ENCODE results near the gene KCTD13. TPM values are rescaled to one million over a fixed set of nuclear protein-coding genes. Genes with fewer than 3 reads are reported as not detected.
"Not testable (repeated sequence)": the region's sequence is repeated elsewhere in the genome, so short reads cannot be mapped to it uniquely, and the experiment has no call there.

Gene KCTD13
- total RNA-seq, 1 donor from 2014 or later: 58.2 TPM

DNA sequence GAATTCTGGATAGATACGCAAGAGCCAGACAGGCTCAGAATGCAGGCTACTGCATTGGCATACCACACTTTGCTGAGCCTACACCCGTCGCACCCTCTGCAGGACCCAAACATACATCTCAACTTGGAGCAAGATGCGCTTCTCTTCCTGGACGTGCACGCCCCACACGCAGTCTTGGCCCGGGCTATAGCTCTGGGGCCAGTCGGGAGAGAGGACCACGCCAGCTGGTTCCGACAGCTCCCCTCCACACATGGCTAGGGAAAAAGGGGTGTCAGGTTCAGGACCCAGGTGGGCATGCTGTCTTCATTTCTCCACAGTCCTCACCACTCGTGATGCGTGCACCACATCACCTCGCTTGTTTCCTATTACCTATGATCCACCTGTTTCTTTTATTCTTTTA is 47.9 kb downstream of the KCTD13 start:
- Mint-ChIP-seq H3K36me3 (ENCODE audit: low read depth) (no peaks in the 10 kb centered on the region), H3K4me1 (ENCODE audit: low read depth) (peaks cover 14% of the 10 kb centered on the region), H3K9me3 (no peaks in the 10 kb centered on the region), H3K27me3 (ENCODE audit: insufficient read depth) (peaks cover 28% of the 10 kb centered on the region), H3K27ac (no peak overlapping the region), H3K4me3 (no peak overlapping the region)
- intact Hi-C loops (cut with micrococcal nuclease): no loop called here
- no peak for DNase-seq (ENCODE audit: low spot score)

- H3K27ac Mint-ChIP-seq: no peak overlapping the region
- DNase-seq (ENCODE audit: low spot score): peak; percentile 59
- intact Hi-C loops (cut with micrococcal nuclease): loop anchor here (1.0 kb wide), 2 partner anchors 14 to 49 kb away; partner anchors contain the start of genes CDIPT and KCTD13
- H3K9me3 Mint-ChIP-seq: no peaks in the 10 kb centered on the region
- H3K27me3 Mint-ChIP-seq (ENCODE audit: insufficient read depth): peaks cover 28% of the 10 kb centered on the region
- H3K4me1 Mint-ChIP-seq (ENCODE audit: low read depth): peaks cover 14% of the 10 kb centered on the region
- no peaks in the 10 kb centered on the region for H3K36me3 Mint-ChIP-seq (ENCODE audit: low read depth)
- H3K4me3 Mint-ChIP-seq: peak overlapping the region; percentile 46
Observed at GRCh38 chr16:29877266-29877961, 48.6 kb downstream of the KCTD13 start.

GRCh38 chr16:29876594-29877249 is 49.3 kb downstream of the KCTD13 start:
- no peak overlapping the region for H3K27ac Mint-ChIP-seq
- no peaks in the 10 kb centered on the region for H3K36me3 Mint-ChIP-seq (ENCODE audit: low read depth)
- peak overlapping the region; percentile 72 for H3K4me3 Mint-ChIP-seq
- no peaks in the 10 kb centered on the region for H3K9me3 Mint-ChIP-seq
- H3K27me3 Mint-ChIP-seq (ENCODE audit: insufficient read depth): peaks cover 28% of the 10 kb centered on the region
- DNase-seq (ENCODE audit: low spot score): no peak
- intact Hi-C loops (cut with micrococcal nuclease): loop anchor here (1.0 kb wide), 3 partner anchors 13 to 50 kb away; partner anchors contain the start of genes ASPHD1, CDIPT and KCTD13
- H3K4me1 Mint-ChIP-seq (ENCODE audit: low read depth): peaks cover 14% of the 10 kb centered on the region

DNA sequence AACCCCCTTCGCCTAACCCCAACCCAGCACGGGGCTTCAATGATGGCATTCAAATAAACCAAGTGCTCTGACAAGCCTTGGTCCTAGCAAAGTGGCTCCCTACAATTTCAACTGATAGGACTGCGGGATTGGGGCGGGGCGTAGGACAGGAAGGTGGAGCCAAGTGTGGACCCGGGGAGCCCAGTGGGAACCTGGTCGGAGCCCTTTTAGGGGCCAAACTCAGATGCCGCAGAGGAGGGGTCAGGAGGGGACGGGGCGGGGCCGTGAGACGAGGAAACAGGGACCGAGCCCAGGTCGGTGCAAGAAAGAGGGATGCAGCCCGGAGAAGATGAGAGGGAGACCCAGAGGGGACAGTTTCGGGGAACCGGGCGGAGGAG is 49.8 kb downstream of the KCTD13 start:
- Mint-ChIP-seq H3K36me3 (ENCODE audit: low read depth) (no peaks in the 10 kb centered on the region), H3K9me3 (no peaks in the 10 kb centered on the region), H3K27ac (no peak overlapping the region), H3K27me3 (ENCODE audit: insufficient read depth) (peaks cover 28% of the 10 kb centered on the region), H3K4me3 (peak overlapping the region; percentile 72), H3K4me1 (ENCODE audit: low read depth) (peaks cover 14% of the 10 kb centered on the region)
- intact Hi-C loops (cut with micrococcal nuclease): loop anchor here (1.0 kb wide), 1 partner anchor 24 kb away; the partner anchor contains the start of gene ASPHD1
- no peak for DNase-seq (ENCODE audit: low spot score)

- H3K27ac Mint-ChIP-seq: no peak overlapping the region
- intact Hi-C loops (cut with micrococcal nuclease): no loop called here
- H3K4me1 Mint-ChIP-seq (ENCODE audit: low read depth): peaks cover 14% of the 10 kb centered on the region
- no peaks in the 10 kb centered on the region for H3K9me3 Mint-ChIP-seq
- H3K27me3 Mint-ChIP-seq (ENCODE audit: insufficient read depth): peaks cover 28% of the 10 kb centered on the region
- DNase-seq (ENCODE audit: low spot score): no peak
- no peak overlapping the region for H3K4me3 Mint-ChIP-seq
- no peaks in the 10 kb centered on the region for H3K36me3 Mint-ChIP-seq (ENCODE audit: low read depth)
Observed at GRCh38 chr16:29875206-29875605, 50.8 kb downstream of the KCTD13 start.

GRCh38 chr16:29873319-29873718 is 52.7 kb downstream of the KCTD13 start:
- peaks cover 14% of the 10 kb centered on the region for H3K4me1 Mint-ChIP-seq (ENCODE audit: low read depth)
- H3K36me3 Mint-ChIP-seq (ENCODE audit: low read depth): no peaks in the 10 kb centered on the region
- intact Hi-C loops (cut with micrococcal nuclease): no loop called here
- peaks cover 23% of the 10 kb centered on the region for H3K27me3 Mint-ChIP-seq (ENCODE audit: insufficient read depth)
- H3K27ac Mint-ChIP-seq: no peak overlapping the region
- no peak for DNase-seq (ENCODE audit: low spot score)
- H3K4me3 Mint-ChIP-seq: no peak overlapping the region
- no peaks in the 10 kb centered on the region for H3K9me3 Mint-ChIP-seq

- intact Hi-C loops (cut with micrococcal nuclease): no loop called here
- Mint-ChIP-seq H3K4me1 (ENCODE audit: low read depth) (peaks cover 8% of the 10 kb centered on the region), H3K27me3 (ENCODE audit: insufficient read depth) (peaks cover 12% of the 10 kb centered on the region), H3K4me3 (no peak overlapping the region), H3K36me3 (ENCODE audit: low read depth) (no peaks in the 10 kb centered on the region), H3K27ac (no peak overlapping the region), H3K9me3 (no peaks in the 10 kb centered on the region)
- DNase-seq (ENCODE audit: low spot score): no peak
Observed at GRCh38 chr16:29871822-29872546, 54.0 kb downstream of the KCTD13 start.

GRCh38 chr16:29869067-29869466 is 57.0 kb downstream of the KCTD13 start:
- not testable (repeated sequence) for H3K27me3 Mint-ChIP-seq (ENCODE audit: insufficient read depth)

DNA sequence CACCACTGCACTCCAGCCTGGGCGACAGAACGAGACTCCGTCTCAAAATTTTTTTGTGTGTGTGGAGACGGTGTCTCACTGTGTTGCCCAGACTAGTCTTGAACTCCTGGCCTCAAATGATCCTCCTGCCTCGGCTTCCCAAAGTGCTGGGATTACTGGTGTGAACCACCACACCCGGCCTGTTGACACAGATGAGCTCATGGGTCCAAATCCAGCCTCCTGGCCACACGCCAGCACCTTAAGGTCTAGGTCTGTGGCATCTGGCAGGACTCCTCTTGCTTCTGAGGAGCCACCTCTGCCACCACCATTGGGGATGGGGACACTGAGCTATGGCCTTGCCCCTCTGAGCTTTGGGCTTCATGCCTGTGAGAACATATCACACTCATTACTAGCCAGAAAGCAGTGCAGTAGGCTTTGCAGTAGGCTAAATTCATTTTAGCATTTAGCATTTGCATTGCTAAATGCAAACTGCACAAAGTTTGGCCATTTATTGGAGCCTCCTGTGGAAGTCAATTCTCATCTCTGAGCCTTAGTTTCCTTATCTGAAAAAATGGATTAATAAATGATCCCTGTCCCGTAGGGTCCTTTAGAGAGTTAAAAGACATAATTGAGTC is 57.5 kb downstream of the KCTD13 start:
- Mint-ChIP-seq H3K27ac (no peak overlapping the region), H3K4me1 (ENCODE audit: low read depth) (peaks cover 2% of the 10 kb centered on the region), H3K27me3 (ENCODE audit: insufficient read depth) (no peaks in the 10 kb centered on the region), H3K36me3 (ENCODE audit: low read depth) (no peaks in the 10 kb centered on the region), H3K4me3 (no peak overlapping the region), H3K9me3 (no peaks in the 10 kb centered on the region)
- intact Hi-C loops (cut with micrococcal nuclease): loop anchor here (10.0 kb wide), 1 partner anchor 786 kb away; the partner anchor contains the start of genes FBRS and PRR14
- no peak for DNase-seq (ENCODE audit: low spot score)

More at GRCh38 chr16:29869067-29869466, 57.0 kb downstream of the KCTD13 start:
- not testable (repeated sequence) for H3K36me3 Mint-ChIP-seq (ENCODE audit: low read depth); DNase-seq (ENCODE audit: low spot score); H3K4me3 Mint-ChIP-seq; H3K9me3 Mint-ChIP-seq; H3K27ac Mint-ChIP-seq; H3K4me1 Mint-ChIP-seq (ENCODE audit: low read depth)
- intact Hi-C loops (cut with micrococcal nuclease): loop anchor here (10.0 kb wide), 1 partner anchor 786 kb away; the partner anchor contains the start of genes FBRS and PRR14

DNA sequence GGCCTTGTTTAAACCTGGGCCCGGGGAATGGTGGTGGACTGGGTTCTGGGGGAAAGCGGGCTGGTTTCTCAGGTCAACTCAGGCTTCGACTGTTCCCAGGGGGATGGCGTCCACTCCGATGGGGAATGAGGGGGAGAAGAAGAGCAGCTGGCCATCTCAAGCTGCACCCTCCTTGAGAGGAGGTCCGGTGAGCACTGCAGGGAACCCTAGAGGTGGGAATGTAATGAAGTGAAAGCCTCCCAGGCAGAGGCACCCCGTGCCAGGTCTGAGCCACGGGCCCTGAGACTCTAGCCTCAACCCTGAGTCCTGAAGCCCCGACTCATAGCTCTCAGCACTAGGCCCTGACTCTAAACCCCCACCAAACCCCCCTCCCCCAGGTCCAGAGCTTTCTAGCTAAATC is 61.8 kb downstream of the KCTD13 start:
- H3K9me3 Mint-ChIP-seq: no peaks in the 10 kb centered on the region
- intact Hi-C loops (cut with micrococcal nuclease): loop anchor here (5.0 to 10.0 kb wide), 3 partner anchors 162 to 1208 kb away; partner anchors contain the start of genes FBRS, PRR14, ZNF646 and ZNF668
- no peak for DNase-seq (ENCODE audit: low spot score)
- H3K27ac Mint-ChIP-seq: no peak overlapping the region
- no peak overlapping the region for H3K4me3 Mint-ChIP-seq
- peaks cover 15% of the 10 kb centered on the region for H3K36me3 Mint-ChIP-seq (ENCODE audit: low read depth)
- no peaks in the 10 kb centered on the region for H3K27me3 Mint-ChIP-seq (ENCODE audit: insufficient read depth)
- peaks cover 24% of the 10 kb centered on the region for H3K4me1 Mint-ChIP-seq (ENCODE audit: low read depth)

DNA sequence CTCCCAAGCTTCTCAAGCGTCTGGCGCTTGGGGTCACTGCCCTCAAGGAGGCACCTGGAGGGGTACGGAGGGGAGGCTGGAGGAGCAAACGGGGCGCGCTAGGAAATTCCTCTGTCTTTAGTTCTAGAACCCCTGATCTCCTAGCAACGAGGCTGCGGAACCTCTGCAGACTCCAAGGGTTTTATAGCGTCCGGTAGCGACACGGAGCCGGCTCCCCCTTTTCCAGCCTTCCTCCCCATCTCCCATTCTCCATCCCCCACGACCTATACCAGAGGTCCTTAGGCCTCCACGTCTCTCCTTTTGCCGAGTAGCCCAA is 62.4 kb downstream of the KCTD13 start:
- peak overlapping the region; percentile 81 for H3K4me3 Mint-ChIP-seq
- peaks cover 24% of the 10 kb centered on the region for H3K4me1 Mint-ChIP-seq (ENCODE audit: low read depth)
- H3K9me3 Mint-ChIP-seq: no peaks in the 10 kb centered on the region
- peak overlapping the region; percentile 100 for H3K27ac Mint-ChIP-seq
- intact Hi-C loops (cut with micrococcal nuclease): loop anchor here (1.0 to 10.0 kb wide), 17 partner anchors 14 to 1209 kb away; partner anchors contain the start of genes ALDOA, ASPHD1, FBRS and INO80E
- DNase-seq (ENCODE audit: low spot score): no peak
- peaks cover 15% of the 10 kb centered on the region for H3K36me3 Mint-ChIP-seq (ENCODE audit: low read depth)
- no peaks in the 10 kb centered on the region for H3K27me3 Mint-ChIP-seq (ENCODE audit: insufficient read depth)

GRCh38 chr16:29862884-29863668 is 63.0 kb downstream of the KCTD13 start, which contains the start of gene CDIPT:
Gene CDIPT (minus strand): TSS chr16:29863226. CDS start chr16:29862857, 369 bp downstream.
- intact Hi-C loops (cut with micrococcal nuclease): loop anchor here (1.0 to 10.0 kb wide), 17 partner anchors 14 to 1209 kb away; partner anchors contain the start of genes ALDOA, ASPHD1, FBRS and INO80E
- Mint-ChIP-seq H3K27ac (peak within 1 kb of the TSS; percentile 100), H3K4me3 (peak within 1 kb of the TSS; percentile 97), H3K9me3 (no peaks in the 10 kb centered on the region), H3K4me1 (ENCODE audit: low read depth) (peaks cover 24% of the 10 kb centered on the region), H3K36me3 (ENCODE audit: low read depth) (peaks cover 18% of the 10 kb centered on the region), H3K27me3 (ENCODE audit: insufficient read depth) (no peaks in the 10 kb centered on the region)
- peak; percentile 90 for DNase-seq (ENCODE audit: low spot score)
